Neuron (in vitro differentiated cells): Measurements from ENCODE around the gene ARSI.

Experiments
- H2AFZ ChIP-seq: one replicate; pipeline ENCODE4 v1.6.1; 2013; ENCODE audit warnings: low read depth, mild to moderate bottlenecking, inconsistent platforms, low read length, moderate library complexity
- H3K27me3 ChIP-seq: one replicate; pipeline ENCODE4 v1.6.1; 2013; ENCODE audit warnings: low read length; ENCODE audit not compliant: insufficient read depth
- H3K36me3 ChIP-seq: one replicate; pipeline ENCODE4 v1.6.1; 2013; ENCODE audit warnings: low read length; ENCODE audit not compliant: insufficient read depth
- H3K4me1 ChIP-seq: one replicate; pipeline ENCODE4 v1.6.1; 2013; ENCODE audit warnings: low read length; ENCODE audit not compliant: insufficient read depth
- H3K4me3 ChIP-seq: 2 replicates; pipeline ENCODE4 v1.5.1; 2013; ENCODE audit warnings: mild to moderate bottlenecking, low read length, moderate library complexity
- H3K9me3 ChIP-seq: one replicate; pipeline ENCODE4 v1.6.1; 2013; ENCODE audit warnings: low read length

ARSI gene

DNA sequence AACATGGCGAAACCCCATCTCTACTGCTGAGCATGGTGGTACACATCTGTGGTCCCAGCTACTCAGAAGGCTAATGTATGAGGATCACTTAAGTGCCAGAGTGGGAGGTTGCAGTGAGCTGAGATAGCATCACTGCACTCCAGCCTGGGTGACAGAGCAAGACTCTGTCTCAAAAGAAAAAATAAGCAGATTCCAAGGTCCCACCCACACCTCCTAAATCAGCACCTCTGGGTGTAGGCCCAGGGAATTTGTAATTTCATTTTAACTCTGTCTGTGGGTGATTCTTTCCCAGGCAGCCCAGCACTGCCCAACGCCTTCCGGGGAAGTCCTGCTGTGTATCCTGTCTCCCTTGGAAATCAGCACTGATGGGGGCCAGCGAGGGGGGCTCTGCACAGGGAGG lies 25.7 kb downstream of the ARSI start:
- H3K36me3 ChIP-seq, result no peaks in the 10 kb centered on the region
- H2AFZ ChIP-seq, result no peak overlapping the region
- H3K9me3 ChIP-seq, result no peaks in the 10 kb centered on the region
- H3K27me3 ChIP-seq, result no peaks in the 10 kb centered on the region
- H3K4me3 ChIP-seq, result no peak overlapping the region
- peaks cover 8% of the 10 kb centered on the region for H3K4me1 ChIP-seq

- Histone ChIP-seq H3K4me1 (peaks cover 9% of the 10 kb centered on the region), H3K9me3 (no peaks in the 10 kb centered on the region), H2AFZ (no peak overlapping the region), H3K36me3 (no peaks in the 10 kb centered on the region), H3K4me3 (no peak overlapping the region), H3K27me3 (no peaks in the 10 kb centered on the region)
Observed at GRCh38 chr5:150274811-150275210, 27.9 kb downstream of the ARSI start.

- Histone ChIP-seq H3K4me1 (peaks cover 6% of the 10 kb centered on the region), H3K27me3 (no peaks in the 10 kb centered on the region), H3K4me3 (no peak overlapping the region)
Observed at GRCh38 chr5:150272531-150272930, 30.2 kb downstream of the ARSI start.

GRCh38 chr5:150271923-150272322 lies 30.8 kb downstream of the ARSI start:
- Histone ChIP-seq H3K9me3 (no peaks in the 10 kb centered on the region), H2AFZ (no peak overlapping the region), H3K36me3 (no peaks in the 10 kb centered on the region), H3K4me3 (no peak overlapping the region), H3K4me1 (peaks cover 6% of the 10 kb centered on the region), H3K27me3 (no peaks in the 10 kb centered on the region)

More at GRCh38 chr5:150272531-150272930, 30.2 kb downstream of the ARSI start:
- H2AFZ ChIP-seq, result no peak overlapping the region
- no peaks in the 10 kb centered on the region for H3K9me3 ChIP-seq
- no peaks in the 10 kb centered on the region for H3K36me3 ChIP-seq

- H3K4me1 ChIP-seq, result peaks cover 6% of the 10 kb centered on the region
Observed at GRCh38 chr5:150271296-150271692, 31.4 kb downstream of the ARSI start.

GRCh38 chr5:150270541-150271295 lies 32.0 kb downstream of the ARSI start:
- Histone ChIP-seq H3K4me3 (no peak overlapping the region), H2AFZ (no peak overlapping the region), H3K9me3 (no peaks in the 10 kb centered on the region), H3K4me1 (peaks cover 6% of the 10 kb centered on the region), H3K27me3 (no peaks in the 10 kb centered on the region), H3K36me3 (no peaks in the 10 kb centered on the region)

More at GRCh38 chr5:150271296-150271692, 31.4 kb downstream of the ARSI start:
- no peak overlapping the region for H3K4me3 ChIP-seq
- H3K36me3 ChIP-seq, result no peaks in the 10 kb centered on the region
- H2AFZ ChIP-seq, result no peak overlapping the region
- no peaks in the 10 kb centered on the region for H3K27me3 ChIP-seq
- H3K9me3 ChIP-seq, result no peaks in the 10 kb centered on the region

DNA sequence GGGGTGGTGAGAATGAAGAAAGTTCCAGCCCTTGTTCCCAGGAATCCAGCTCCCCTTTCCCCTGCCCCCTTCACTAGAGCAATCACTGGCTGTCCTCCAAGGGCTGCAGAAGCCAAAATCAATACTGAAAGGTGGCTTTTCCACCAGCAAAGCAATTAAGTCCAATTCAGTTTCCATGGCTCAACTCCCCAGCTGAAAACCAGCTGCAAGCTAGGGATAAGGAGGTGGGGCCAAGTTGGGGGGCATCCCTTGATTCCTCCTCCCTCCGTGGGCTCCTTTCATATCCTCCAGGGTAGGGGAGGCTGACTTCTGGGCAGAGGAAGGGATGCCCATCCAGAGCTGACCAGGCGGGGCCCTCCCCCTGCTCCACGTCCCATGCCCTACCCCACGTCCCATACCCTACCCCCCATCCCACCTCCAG lies 35.8 kb downstream of the ARSI start:
- Histone ChIP-seq H3K4me1 (peaks cover 17% of the 10 kb centered on the region), H2AFZ (no peak overlapping the region), H3K36me3 (no peaks in the 10 kb centered on the region), H3K4me3 (no peak overlapping the region), H3K27me3 (no peaks in the 10 kb centered on the region), H3K9me3 (no peaks in the 10 kb centered on the region)

- Histone ChIP-seq H3K4me3 (no peak overlapping the region), H2AFZ (no peak overlapping the region), H3K4me1 (peaks cover 16% of the 10 kb centered on the region), H3K36me3 (no peaks in the 10 kb centered on the region), H3K27me3 (no peaks in the 10 kb centered on the region), H3K9me3 (no peaks in the 10 kb centered on the region)
Observed at GRCh38 chr5:150265870-150266383, 36.8 kb downstream of the ARSI start.

DNA sequence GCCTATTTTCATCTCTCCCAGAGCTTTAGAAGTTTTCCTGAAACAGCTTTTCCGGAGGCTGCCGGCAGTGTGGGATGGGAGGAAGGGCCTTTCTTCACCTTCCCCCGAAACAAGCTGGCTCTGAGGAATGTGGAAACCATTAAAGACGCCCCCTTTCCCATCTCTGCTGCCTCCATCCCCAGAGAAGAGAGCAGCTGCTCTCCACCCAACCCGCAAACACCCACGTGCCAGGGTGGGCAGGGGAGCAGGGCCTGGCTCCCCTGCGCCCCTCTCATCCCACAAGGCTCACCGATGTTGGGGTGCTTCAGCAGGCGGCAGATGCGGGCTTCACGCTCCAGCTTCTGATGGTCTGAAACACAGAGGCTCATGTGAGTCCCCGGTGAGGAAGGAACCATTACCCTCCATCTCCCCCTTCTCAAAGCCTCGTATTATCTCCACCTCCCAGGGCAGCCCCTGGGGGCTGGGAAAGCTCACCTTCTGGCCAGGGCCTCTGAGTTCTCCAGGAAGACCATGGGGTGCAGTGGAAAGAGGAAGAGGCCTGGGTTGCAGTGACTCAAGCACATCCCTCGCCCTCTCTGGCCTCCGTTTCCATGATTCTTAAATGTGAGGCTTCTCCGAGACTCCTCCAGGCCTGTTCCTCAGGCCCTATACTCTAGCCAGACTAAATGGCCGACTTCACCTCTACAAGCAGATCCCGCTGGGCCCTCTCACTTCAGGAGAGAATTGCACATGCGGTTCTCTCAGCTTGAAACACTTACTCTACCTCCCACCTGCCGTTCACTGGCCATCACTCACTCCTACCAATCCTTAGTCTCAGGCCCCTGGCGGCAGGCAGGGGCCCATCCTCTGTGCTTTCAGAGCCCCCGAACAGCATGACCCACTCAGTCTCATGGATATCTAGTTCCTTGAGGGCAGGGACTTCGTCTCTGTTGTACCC lies 37.8 kb downstream of the ARSI start:
- Histone ChIP-seq H2AFZ (no peak overlapping the region), H3K9me3 (no peaks in the 10 kb centered on the region), H3K27me3 (no peaks in the 10 kb centered on the region), H3K4me1 (peaks cover 11% of the 10 kb centered on the region), H3K36me3 (no peaks in the 10 kb centered on the region), H3K4me3 (no peak overlapping the region)

DNA sequence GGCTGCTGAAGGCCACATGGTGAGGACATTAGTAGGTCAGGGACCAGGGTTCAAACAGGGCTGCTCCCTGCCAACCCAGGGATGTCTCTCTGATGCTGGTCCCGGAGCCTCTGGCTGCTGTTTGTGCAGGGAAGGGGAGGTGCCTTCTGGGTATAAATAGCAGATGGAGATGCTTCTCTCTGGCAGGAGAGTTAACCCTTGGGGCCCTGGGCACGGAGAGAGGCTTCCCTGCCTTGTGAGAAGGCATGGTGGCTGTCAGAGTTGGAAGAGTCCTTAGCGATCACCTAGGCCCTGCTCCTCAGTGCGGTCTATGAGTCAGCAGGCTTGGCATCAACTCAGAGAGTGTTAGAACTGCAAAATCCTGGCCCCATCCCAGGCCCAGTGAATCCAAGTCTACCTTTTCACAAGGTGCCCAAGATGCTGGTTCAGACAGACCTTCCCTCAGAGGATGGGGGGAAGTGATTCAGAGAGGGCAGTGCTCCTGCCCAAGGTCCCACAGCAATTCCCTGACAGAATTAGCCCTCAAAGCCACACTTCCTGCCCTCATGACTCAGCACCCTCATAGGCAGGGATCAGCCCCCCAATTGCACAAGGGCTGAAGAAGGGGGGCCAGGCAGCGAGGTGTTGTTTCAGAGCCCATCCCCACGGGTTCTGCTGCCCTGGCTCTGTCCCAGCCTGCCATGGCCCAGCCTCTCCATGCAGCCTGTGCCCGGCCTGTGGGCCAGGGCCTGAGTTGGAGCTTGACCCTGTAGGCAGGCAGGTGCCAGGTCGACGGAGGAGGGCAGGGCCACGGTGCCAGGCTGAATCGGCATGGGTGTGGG lies 38.7 kb downstream of the ARSI start:
- Histone ChIP-seq H3K4me3 (no peak overlapping the region), H3K4me1 (peaks cover 11% of the 10 kb centered on the region), H3K36me3 (no peaks in the 10 kb centered on the region), H3K27me3 (no peaks in the 10 kb centered on the region), H2AFZ (no peak overlapping the region), H3K9me3 (no peaks in the 10 kb centered on the region)

- no peaks in the 10 kb centered on the region for H3K27me3 ChIP-seq
- peaks cover 14% of the 10 kb centered on the region for H3K4me1 ChIP-seq
- H3K4me3 ChIP-seq, result no peak overlapping the region
- no peaks in the 10 kb centered on the region for H3K9me3 ChIP-seq
- H2AFZ ChIP-seq, result no peak overlapping the region
- no peaks in the 10 kb centered on the region for H3K36me3 ChIP-seq
Observed at GRCh38 chr5:150263375-150263775, 39.3 kb downstream of the ARSI start.

DNA sequence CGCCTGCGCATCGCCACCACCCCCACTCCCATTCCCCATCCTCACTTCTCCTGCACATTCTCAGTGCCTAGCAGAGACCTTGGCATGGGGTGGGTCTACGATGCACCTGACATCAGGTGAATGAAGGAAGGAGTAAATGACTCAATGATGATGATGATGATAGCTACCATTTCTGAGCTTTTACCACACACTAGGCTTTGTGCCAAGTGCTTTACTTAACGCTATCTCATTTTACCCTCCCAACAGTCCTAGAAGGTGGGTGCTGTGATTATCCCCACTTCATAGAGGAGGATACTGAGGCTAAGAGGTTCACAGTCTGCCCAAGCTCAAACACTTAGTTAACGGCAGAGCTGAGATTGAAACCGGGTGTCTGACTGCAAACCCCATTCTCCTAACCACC lies 40.2 kb downstream of the ARSI start:
- Histone ChIP-seq H3K27me3 (no peaks in the 10 kb centered on the region), H3K4me3 (no peak overlapping the region), H3K36me3 (no peaks in the 10 kb centered on the region)

More for the DNA sequence above, 40.2 kb downstream of the ARSI start:
- no peak overlapping the region for H2AFZ ChIP-seq
- H3K4me1 ChIP-seq, result peaks cover 20% of the 10 kb centered on the region
- no peaks in the 10 kb centered on the region for H3K9me3 ChIP-seq
